Mesothelial cell of epicardium (in vitro differentiated cells): ENCODE measurements around the gene DLGAP3. TPM values are rescaled to one million over a fixed set of nuclear protein-coding genes. Genes with fewer than 3 reads are reported as not detected.

Experiments used
- DNase-seq, 2 experiments: peaks; one replicate each; pipeline ENCODE4 v3.0.0; 2021; ENCODE audit warnings: low spot score in 2 of 2; ENCODE audit not compliant: unreplicated experiment in 2 of 2
- H3K27ac Mint-ChIP-seq: 2 replicates; pipeline ENCODE4 v1.8.0; 2021; ENCODE audit warnings: mixed read lengths
- H3K27me3 Mint-ChIP-seq: 2 replicates; pipeline ENCODE4 v1.8.0; 2021; ENCODE audit warnings: low read depth, mixed read lengths
- H3K36me3 Mint-ChIP-seq: 2 replicates; pipeline ENCODE4 v1.8.0; 2021; ENCODE audit warnings: mixed read lengths
- H3K4me1 Mint-ChIP-seq: 2 replicates; pipeline ENCODE4 v1.8.0; 2021; ENCODE audit warnings: mixed read lengths
- H3K4me3 Mint-ChIP-seq: 2 replicates; pipeline ENCODE4 v1.8.0; 2021; ENCODE audit warnings: mild to moderate bottlenecking, moderate library complexity, mixed read lengths
- H3K9me3 Mint-ChIP-seq: 2 replicates; pipeline ENCODE4 v1.8.0; 2021; ENCODE audit warnings: mixed read lengths
- CTCF ChIP-seq: fragments of 200-600 bp; sonication (generic); IDR thresholded peaks from one replicate; pipeline ENCODE4 v1.5.0; 2021; ENCODE audit warnings: antibody characterized with exemption; ENCODE audit not compliant: unreplicated experiment
- total RNA-seq: library from RNA; stranded (reverse); gene quantifications from 3 replicates; pipeline ENCODE4 v1.2.1, GENCODE V29; 2021

DLGAP3 gene
- total RNA-seq, 1 donor from 2014 or later: 0.27 TPM

- TF ChIP-seq CTCF: no peak
- Mint-ChIP-seq H3K4me1 (no peaks in the 10 kb centered on the region), H3K27ac (no peak overlapping the region), H3K36me3 (no peaks in the 10 kb centered on the region), H3K4me3 (no peak overlapping the region), H3K27me3 (peaks cover 58% of the 10 kb centered on the region), H3K9me3 (no peaks in the 10 kb centered on the region)
- no peak for DNase-seq
Observed at GRCh38 chr1:34910425-34910824, 19.0 kb downstream of the DLGAP3 start.

- Mint-ChIP-seq H3K27ac (no peak overlapping the region), H3K9me3 (no peaks in the 10 kb centered on the region), H3K27me3 (peaks cover 47% of the 10 kb centered on the region), H3K4me3 (no peak overlapping the region), H3K4me1 (no peaks in the 10 kb centered on the region), H3K36me3 (no peaks in the 10 kb centered on the region)
- no peak for DNase-seq
- no peak for TF ChIP-seq CTCF
Observed at GRCh38 chr1:34908369-34908768, 21.1 kb downstream of the DLGAP3 start.

GRCh38 chr1:34907487-34908090 lies 21.9 kb downstream of the DLGAP3 start:
- DNase-seq: no peak
- no peak for TF ChIP-seq CTCF
- Mint-ChIP-seq H3K36me3 (no peaks in the 10 kb centered on the region), H3K4me1 (no peaks in the 10 kb centered on the region), H3K4me3 (no peak overlapping the region), H3K27ac (no peak overlapping the region), H3K27me3 (peaks cover 45% of the 10 kb centered on the region), H3K9me3 (no peaks in the 10 kb centered on the region)

- Mint-ChIP-seq H3K27me3 (peaks cover 46% of the 10 kb centered on the region), H3K36me3 (no peaks in the 10 kb centered on the region)
Observed at GRCh38 chr1:34906756-34907155, 22.7 kb downstream of the DLGAP3 start.

GRCh38 chr1:34906222-34906621 lies 23.2 kb downstream of the DLGAP3 start:
- Mint-ChIP-seq H3K4me3 (no peak overlapping the region), H3K27me3 (peaks cover 48% of the 10 kb centered on the region), H3K9me3 (no peaks in the 10 kb centered on the region), H3K4me1 (no peaks in the 10 kb centered on the region), H3K36me3 (no peaks in the 10 kb centered on the region), H3K27ac (no peak overlapping the region)
- no peak for DNase-seq
- no peak for TF ChIP-seq CTCF

More at GRCh38 chr1:34906756-34907155, 22.7 kb downstream of the DLGAP3 start:
- H3K27ac Mint-ChIP-seq: no peak overlapping the region
- TF ChIP-seq CTCF: no peak
- DNase-seq: no peak
- H3K4me3 Mint-ChIP-seq: no peak overlapping the region
- no peaks in the 10 kb centered on the region for H3K4me1 Mint-ChIP-seq
- no peaks in the 10 kb centered on the region for H3K9me3 Mint-ChIP-seq

- no peak for TF ChIP-seq CTCF
- Mint-ChIP-seq H3K4me1 (no peaks in the 10 kb centered on the region), H3K36me3 (no peaks in the 10 kb centered on the region), H3K4me3 (no peak overlapping the region), H3K9me3 (no peaks in the 10 kb centered on the region), H3K27ac (no peak overlapping the region), H3K27me3 (peaks cover 48% of the 10 kb centered on the region)
- no peak for DNase-seq
Observed at GRCh38 chr1:34905098-34905459, 24.4 kb downstream of the DLGAP3 start.
